Gastroesophageal sphincter (tissue), 4 donors: ENCODE data around the gene ZNF318. TPM values are rescaled to one million over a fixed set of nuclear protein-coding genes. Genes with fewer than 3 reads are reported as not detected.
A peak's percentile ranks its signal among the peaks of the same experiment; 100 is the strongest.
"Not testable (repeated sequence)": the region's sequence is repeated elsewhere in the genome, so short reads cannot be mapped to it uniquely, and the experiment has no call there.

Experiments used
- ATAC-seq: fragments of 150-250 bp; one replicate; pipeline ENCODE4 v1.9.1; 2016; ENCODE audit warnings: mild to moderate bottlenecking, moderate library complexity
- H3K27ac ChIP-seq, 4 donors: fragments of 200-600 bp; sonication (generic) in 3 of 4; 1 replicate in 3 of 4; 2 replicates in 1 of 4; pipeline ENCODE4 v1.5.1; 2016 to 2019
- H3K27me3 ChIP-seq: fragments of 200-600 bp; sonication (generic); one replicate; pipeline ENCODE4 v1.5.1; 2019
- H3K36me3 ChIP-seq, 2 donors: fragments of 200-600 bp; sonication (generic); one replicate each; pipeline ENCODE4 v1.5.1; 2019; ENCODE audit warnings: control low read depth in 1 of 2
- H3K4me1 ChIP-seq, 3 donors: fragments of 200-600 bp; sonication (generic); 1 replicate in 2 of 3; 2 replicates in 1 of 3; pipeline ENCODE4 v1.5.1; 2016 to 2019; ENCODE audit warnings: control low read depth in 2 of 3
- H3K4me3 ChIP-seq, 2 donors: fragments of 200-600 bp; sonication (generic); one replicate each; pipeline ENCODE4 v1.5.1; 2019; ENCODE audit warnings: mild to moderate bottlenecking in 1 of 2, moderate library complexity in 1 of 2
- H3K9me3 ChIP-seq, 3 donors: fragments of 200-600 bp; sonication (generic); one replicate each; pipeline ENCODE4 v1.5.1; 2017 to 2019; ENCODE audit warnings: control low read depth in 2 of 3
- CTCF ChIP-seq, 4 experiments: fragments of 200-600 bp in 2 of 4; fragments of 450-650 bp in 2 of 4; sonication (generic) in 1 of 4; IDR thresholded peaks; one replicate each; pipeline ENCODE4 v1.5.1; 2017 to 2019; ENCODE audit warnings: antibody characterized with exemption in 4 of 4, mild to moderate bottlenecking in 2 of 4, moderate library complexity in 2 of 4
- EP300 ChIP-seq: sonication (generic); formaldehyde crosslinking; IDR thresholded peaks from one replicate; pipeline ENCODE4 v1.6.1; 2017; ENCODE audit warnings: antibody characterized with exemption, mild to moderate bottlenecking
- POLR2A ChIP-seq, 2 donors: fragments of 450-650 bp; IDR thresholded peaks; one replicate each; pipeline ENCODE4 v1.6.1; 2017; ENCODE audit warnings: antibody characterized with exemption in 2 of 2, mild to moderate bottlenecking in 2 of 2, moderate library complexity in 1 of 2
- POLR2AphosphoS5 ChIP-seq: sonication (generic); formaldehyde crosslinking; IDR thresholded peaks from one replicate; pipeline ENCODE4 v1.6.1; 2017; ENCODE audit warnings: antibody characterized with exemption
- WGBS, 2 donors: methylation state at CpG; one replicate each; pipeline ENCODE4 v1.1.5; 2018; ENCODE audit warnings: low coverage in 1 of 2; 5-methylcytosine and 5-hydroxymethylcytosine counted together
- total RNA-seq, 4 donors: library from RNA; depleted of rRNA; stranded (reverse); fragments of >200 nt; gene quantifications; one replicate each; pipeline ENCODE4 v1.1.0, GENCODE V29; 2016

The ZNF318 gene
- total RNA-seq, 4 donors from 2014 or later: 11.7 to 22.1 (median 18.4) TPM

- WGBS, 2 donors: 35 to 50% methylated on average over 3 of the region's 3 CpGs
Measured at GRCh38 chr6:43378631-43379030, 9.2 kb upstream of the ZNF318 start.

GRCh38 chr6:43377710-43378229 is 8.3 kb upstream of the ZNF318 start:
- peaks cover 17% of the 10 kb centered on the region for H3K27me3 ChIP-seq
- TF ChIP-seq POLR2A (IDR thresholded peaks at IDR 0.05) (no peak), EP300 (no peak), CTCF (IDR thresholded peaks at IDR 0.05) (no peak), POLR2AphosphoS5 (no peak)
- no peak overlapping the region for H3K4me3 ChIP-seq
- 76 to 81% methylated on average over 2 of the region's 2 CpGs for WGBS, 2 donors
- no peaks in the 10 kb centered on the region for H3K36me3 ChIP-seq
- no peak overlapping the region for H3K27ac ChIP-seq
- no peak for ATAC-seq
- H3K9me3 ChIP-seq: no peaks in the 10 kb centered on the region
- H3K4me1 ChIP-seq: no peaks in the 10 kb centered on the region

More at GRCh38 chr6:43378631-43379030, 9.2 kb upstream of the ZNF318 start:
- ATAC-seq: no peak
- Histone ChIP-seq H3K9me3 (no peaks in the 10 kb centered on the region), H3K4me3 (no peak overlapping the region), H3K36me3 (no peaks in the 10 kb centered on the region), H3K27me3 (peaks cover 23% of the 10 kb centered on the region), H3K4me1 (no peaks in the 10 kb centered on the region), H3K27ac (no peak overlapping the region)
- TF ChIP-seq EP300 (no peak), POLR2A (IDR thresholded peaks at IDR 0.05) (no peak), POLR2AphosphoS5 (no peak), CTCF (IDR thresholded peaks at IDR 0.05) (no peak)

GRCh38 chr6:43376551-43376981 is 7.1 kb upstream of the ZNF318 start:
- ATAC-seq: no peak

GRCh38 chr6:43375693-43376092 is 6.2 kb upstream of the ZNF318 start:
- no peaks in the 10 kb centered on the region for H3K4me1 ChIP-seq
- H3K27me3 ChIP-seq: peaks cover 9% of the 10 kb centered on the region
- no peaks in the 10 kb centered on the region for H3K9me3 ChIP-seq
- 79 to 94% methylated on average over 3 to 4 of the region's 4 CpGs for WGBS, 2 donors
- H3K4me3 ChIP-seq: no peak overlapping the region
- no peak overlapping the region for H3K27ac ChIP-seq
- no peaks in the 10 kb centered on the region for H3K36me3 ChIP-seq
- ATAC-seq: no peak
- TF ChIP-seq CTCF (IDR thresholded peaks at IDR 0.05) (no peak), POLR2A (IDR thresholded peaks at IDR 0.05) (no peak), POLR2AphosphoS5 (no peak), EP300 (no peak)

More at GRCh38 chr6:43376551-43376981, 7.1 kb upstream of the ZNF318 start:
- Histone ChIP-seq H3K9me3 (no peaks in the 10 kb centered on the region), H3K27ac (no peak overlapping the region), H3K36me3 (no peaks in the 10 kb centered on the region), H3K27me3 (peaks cover 17% of the 10 kb centered on the region), H3K4me1 (no peaks in the 10 kb centered on the region), H3K4me3 (no peak overlapping the region)
- TF ChIP-seq EP300 (no peak), POLR2A (IDR thresholded peaks at IDR 0.05) (no peak), CTCF (IDR thresholded peaks at IDR 0.05) (no peak), POLR2AphosphoS5 (no peak)
- 86% methylated on average over 1 of the region's 1 CpG; no CpG with 5 or more reads in 1 of the 2 donors for WGBS, 2 donors

GRCh38 chr6:43373252-43373875 is 3.9 kb upstream of the ZNF318 start:
- no peak for ATAC-seq
- Histone ChIP-seq H3K27me3 (peaks cover 9% of the 10 kb centered on the region), H3K27ac (no peak overlapping the region), H3K36me3 (no peaks in the 10 kb centered on the region), H3K4me1 (peaks cover 0 to 9% (median 0%) of the 10 kb centered on the region in 3 donors), H3K9me3 (no peaks in the 10 kb centered on the region), H3K4me3 (no peak overlapping the region)
- TF ChIP-seq POLR2A (IDR thresholded peaks at IDR 0.05) (no peak), EP300 (no peak), CTCF (IDR thresholded peaks at IDR 0.05) (no peak), POLR2AphosphoS5 (no peak)
- WGBS, 2 donors: 80% methylated on average over 5 of the region's 5 CpGs; no CpG with 5 or more reads in 1 of the 2 donors

- ATAC-seq, H3K27me3 ChIP-seq: not testable (repeated sequence)
- WGBS, 2 donors: 38 to 47% methylated on average over 10 to 16 of the region's 16 CpGs
Measured at GRCh38 chr6:43370003-43370580, 645 bp upstream of the ZNF318 start.

More at GRCh38 chr6:43370003-43370580, 645 bp upstream of the ZNF318 start:
- H3K9me3 ChIP-seq, H3K36me3 ChIP-seq: not testable (repeated sequence)
- Histone ChIP-seq H3K4me3 (peak overlapping the region; percentile 70 to 80), H3K27ac (peak overlapping the region; percentile 34 to 93 (median 90)), H3K4me1 (peaks cover 2 to 31% (median 5%) of the 10 kb centered on the region in 3 donors)
